GM18868 (cell line): Measurements from ENCODE around the gene DAP.
A peak's percentile ranks its signal among the peaks of the same experiment; 100 is the strongest.

Source experiments
- ATAC-seq: cut with Tn5 transposase; IDR thresholded peaks from one replicate; pipeline ENCODE4 v1.9.1; 2021; ENCODE audit warnings: mild to moderate bottlenecking, moderate library complexity; ENCODE audit not compliant: unreplicated experiment

DAP gene

GRCh38 chr5:10761933-10762775 lies 1.1 kb upstream of the DAP start:
- ATAC-seq = no peak

DNA sequence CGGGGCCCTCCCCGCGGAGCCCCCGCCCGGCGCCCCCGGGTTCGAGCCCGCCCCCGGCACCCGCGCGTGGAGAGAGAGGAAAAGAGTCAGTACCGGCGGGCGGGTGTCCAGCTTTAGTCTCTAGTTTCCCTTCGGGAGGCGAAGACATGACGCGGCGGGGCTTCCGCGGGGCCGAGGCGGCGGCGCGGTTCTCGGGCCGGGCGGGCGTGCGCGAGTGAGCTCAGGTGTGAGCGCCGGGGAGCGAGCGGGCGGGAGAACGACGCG lies 181 bp downstream of the DAP start:
- ATAC-seq = no peak

DNA sequence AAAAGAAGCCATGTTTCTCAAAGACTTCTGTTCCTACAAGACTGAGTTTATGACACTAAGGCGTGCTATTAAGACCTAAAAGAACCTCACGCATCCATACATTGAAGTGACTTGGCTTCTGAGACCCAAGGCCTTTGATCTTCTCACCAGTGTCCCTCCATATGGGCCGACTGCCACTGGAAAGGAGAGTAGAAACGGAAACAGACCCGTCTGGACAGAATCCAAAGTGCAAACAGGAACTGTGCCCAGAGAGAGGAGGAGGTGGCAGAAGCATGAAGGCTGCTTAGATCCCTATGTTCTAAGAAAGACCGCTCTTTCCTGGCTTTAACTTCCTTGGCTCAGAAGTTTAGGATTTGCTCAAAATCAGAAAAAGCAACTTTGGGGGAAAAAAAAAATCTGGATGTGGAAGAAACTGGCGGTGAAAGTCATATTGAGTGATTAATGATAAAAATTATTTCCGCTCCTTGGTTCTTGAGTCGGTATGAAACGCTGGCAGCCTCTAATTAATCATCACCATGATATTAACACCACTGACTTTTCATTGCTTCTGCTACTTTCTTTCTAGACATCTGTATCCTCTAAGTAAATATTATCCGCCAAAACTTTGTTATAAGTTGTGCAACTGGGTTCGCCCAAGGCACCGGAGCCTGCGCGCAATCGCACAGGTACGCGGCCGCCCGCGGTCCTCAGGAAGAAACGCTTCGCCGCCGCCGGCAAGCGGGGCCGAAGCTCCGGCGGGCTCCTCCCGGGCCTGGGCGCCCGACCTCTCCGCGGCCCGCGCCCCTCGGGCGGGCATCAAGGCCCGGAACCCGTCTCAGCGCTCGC lies 726 bp downstream of the DAP start:
- peak; percentile 17 for ATAC-seq

GRCh38 chr5:10759111-10759510 lies 1.9 kb downstream of the DAP start:
- ATAC-seq = no peak

DNA sequence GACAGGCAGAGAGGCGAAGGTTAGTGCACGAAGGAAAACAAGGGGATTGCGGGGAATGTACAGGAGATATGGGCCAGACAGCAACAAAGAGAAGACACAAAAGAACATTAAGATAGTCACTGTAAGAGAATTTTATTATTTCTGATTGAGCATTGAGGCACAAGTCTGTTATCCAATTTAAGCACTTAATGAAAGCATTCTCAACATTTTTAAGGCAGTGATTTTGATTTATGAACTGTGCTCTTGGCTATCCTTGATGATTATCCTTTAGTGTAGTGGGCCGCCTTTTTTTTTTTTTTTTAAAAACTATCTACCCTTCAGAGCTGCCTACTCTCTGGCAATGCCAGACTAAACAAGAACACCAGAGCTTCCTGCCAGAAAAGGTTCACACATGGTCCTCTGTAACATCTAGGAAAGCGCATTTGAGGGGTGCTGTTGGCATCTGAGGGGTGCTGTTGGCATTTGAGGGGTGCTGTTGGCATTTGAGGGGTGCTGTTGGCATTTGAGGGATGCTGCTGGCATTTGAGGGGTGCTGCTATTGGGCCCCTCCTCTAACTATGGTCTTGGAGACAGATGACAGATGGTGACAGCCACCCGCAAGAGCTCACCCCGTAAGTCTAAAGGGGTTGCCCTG lies 3.0 kb downstream of the DAP start:
- no peak for ATAC-seq

DNA sequence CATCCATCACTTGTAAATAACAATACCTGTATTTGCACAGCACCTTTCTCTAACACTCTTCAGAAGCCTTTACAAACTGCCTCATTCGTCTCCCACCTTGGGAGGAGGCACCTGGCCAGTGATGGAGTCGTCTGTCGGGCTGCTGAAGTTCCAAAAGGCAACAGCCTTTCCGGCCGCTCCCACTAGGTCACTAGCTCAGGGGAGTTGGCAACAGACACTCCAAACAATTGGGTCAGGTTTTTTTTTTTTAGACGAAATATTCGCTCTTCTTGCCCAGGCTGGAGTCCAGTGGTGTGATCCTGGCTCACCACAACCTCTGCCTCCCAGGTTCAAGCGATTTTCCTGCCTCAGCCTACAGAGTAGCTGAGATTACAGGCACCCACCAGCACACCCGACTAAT lies 4.0 kb downstream of the DAP start:
- no peak for ATAC-seq

GRCh38 chr5:10756549-10756948 lies 4.5 kb downstream of the DAP start:
- ATAC-seq = peak; percentile 43

- no peak for ATAC-seq
These were observed 7.9 kb downstream of the DAP start for GRCh38 chr5:10753178-10753577.

DNA sequence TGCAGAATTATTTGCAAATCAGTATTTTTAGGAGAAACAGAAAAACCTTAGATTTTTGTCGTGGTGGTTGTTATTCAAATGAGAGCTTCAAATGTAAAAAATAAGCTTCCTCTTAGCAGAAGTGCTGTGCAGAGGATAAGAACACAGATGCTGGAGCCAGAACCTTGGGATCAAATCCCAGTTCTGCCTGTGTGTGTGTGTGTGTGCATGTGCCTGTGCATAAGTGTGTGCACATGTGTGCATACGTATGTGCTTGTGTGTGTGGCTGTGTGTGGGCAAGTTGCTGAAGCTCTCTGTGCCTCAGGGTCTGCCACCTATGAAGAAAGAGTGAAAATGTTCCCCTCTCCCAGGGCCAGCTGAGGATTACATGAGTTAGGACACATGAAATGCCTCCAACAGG lies 8.6 kb downstream of the DAP start:
- no peak for ATAC-seq

DNA sequence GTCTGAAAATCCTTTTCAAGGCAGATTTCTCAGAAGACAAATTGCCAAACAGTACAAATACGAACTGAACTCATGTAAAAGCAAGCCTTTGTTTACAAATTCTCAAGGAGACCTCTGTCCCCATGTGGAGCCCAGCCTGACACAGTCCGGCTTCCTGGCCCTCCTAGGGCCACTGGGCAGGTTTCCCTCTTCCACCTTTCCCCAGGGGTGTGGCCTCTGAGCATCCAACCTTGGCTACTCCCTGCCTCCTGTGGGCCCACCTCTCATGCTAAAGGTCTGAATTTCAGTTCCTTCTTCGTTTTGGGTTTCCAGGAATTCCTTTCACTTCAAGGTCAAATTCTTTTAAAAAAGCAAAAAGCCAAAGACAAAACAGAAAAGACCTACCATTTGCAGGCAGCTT lies 10.1 kb downstream of the DAP start:
- no peak for ATAC-seq

GRCh38 chr5:10747678-10748622 lies 13.1 kb downstream of the DAP start:
- ATAC-seq = no peak

- peak; percentile 59 for ATAC-seq
These were observed 14.3 kb downstream of the DAP start for GRCh38 chr5:10746711-10747110.

DNA sequence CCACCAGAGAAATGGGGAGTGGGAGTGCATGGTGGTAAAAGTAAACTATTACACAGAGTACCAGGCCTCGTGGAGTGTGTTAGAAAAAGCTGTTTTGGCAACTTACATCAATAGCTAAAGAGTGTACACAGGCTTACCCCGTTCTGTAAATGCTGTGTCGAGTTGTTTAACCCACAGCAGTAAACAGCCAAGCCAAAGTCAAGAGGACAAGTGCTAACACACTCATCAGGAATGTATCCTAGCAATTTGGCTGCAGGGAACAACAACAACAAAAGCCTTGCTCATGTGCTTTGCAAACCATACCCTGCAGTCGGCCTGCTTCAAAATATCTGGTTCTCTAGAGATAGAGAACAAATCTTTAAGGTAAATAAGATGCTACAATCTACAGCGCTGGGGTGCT lies 15.9 kb downstream of the DAP start:
- no peak for ATAC-seq

DNA sequence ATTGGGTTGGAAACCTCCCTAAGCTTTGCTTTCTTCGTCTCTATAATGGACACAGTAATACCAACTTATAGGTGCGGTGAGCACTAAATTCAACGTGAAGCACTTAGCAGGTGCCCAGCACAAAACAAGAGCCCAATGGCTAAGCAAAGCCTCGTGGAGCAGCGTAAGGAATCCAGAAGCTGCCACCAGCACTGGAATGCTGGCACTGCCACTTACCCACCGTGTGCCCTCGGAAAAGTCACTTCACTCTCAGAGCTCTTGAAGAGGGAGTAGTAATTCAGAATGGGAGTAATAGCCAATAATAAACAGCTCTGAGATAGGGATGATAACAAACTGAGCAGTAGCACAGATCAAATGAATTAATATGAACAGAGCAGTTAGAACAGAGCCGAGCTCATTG lies 16.4 kb downstream of the DAP start:
- no peak for ATAC-seq

DNA sequence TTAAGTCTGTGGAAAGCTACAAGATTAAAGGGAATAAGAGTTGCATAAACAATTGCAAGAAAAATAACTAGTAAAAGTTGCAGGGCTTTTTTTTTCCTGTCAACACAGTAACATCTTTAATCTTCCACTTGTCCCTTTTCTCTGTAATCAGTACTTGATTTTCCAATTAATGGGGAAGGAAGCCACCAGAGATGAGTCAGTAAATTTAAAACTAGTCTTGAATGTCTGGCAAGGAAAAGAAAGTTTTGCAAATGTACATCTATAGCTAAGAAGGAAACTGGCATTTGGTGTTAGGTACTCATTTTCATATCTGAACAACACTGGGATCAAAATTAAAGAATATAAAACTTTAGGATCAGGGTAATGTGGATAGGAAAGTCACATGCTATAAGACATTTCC lies 17.1 kb downstream of the DAP start:
- ATAC-seq = no peak

DNA sequence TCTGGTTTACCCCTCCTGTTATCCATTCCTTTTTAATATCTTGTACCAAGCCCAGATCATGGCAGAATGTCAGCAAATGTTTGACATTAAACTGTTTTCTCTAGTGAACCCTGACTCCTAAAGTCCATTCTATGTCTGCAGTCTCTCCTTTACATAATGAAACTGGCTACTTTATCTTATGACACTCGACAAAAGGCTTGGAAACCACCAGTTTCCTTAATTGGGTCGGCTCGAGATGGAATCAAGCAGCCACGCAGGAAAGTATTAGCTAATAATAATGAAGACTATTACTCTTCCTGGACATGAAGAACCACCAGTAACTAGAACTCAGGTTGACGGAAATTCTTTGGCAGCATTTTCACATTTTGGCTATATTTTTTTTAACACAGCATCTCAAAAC lies 17.5 kb downstream of the DAP start:
- ATAC-seq = no peak

- no peak for ATAC-seq
These were observed 19.4 kb downstream of the DAP start for GRCh38 chr5:10741661-10742060.

- no peak for ATAC-seq
These were observed 20.6 kb downstream of the DAP start for GRCh38 chr5:10740384-10740783.

DNA sequence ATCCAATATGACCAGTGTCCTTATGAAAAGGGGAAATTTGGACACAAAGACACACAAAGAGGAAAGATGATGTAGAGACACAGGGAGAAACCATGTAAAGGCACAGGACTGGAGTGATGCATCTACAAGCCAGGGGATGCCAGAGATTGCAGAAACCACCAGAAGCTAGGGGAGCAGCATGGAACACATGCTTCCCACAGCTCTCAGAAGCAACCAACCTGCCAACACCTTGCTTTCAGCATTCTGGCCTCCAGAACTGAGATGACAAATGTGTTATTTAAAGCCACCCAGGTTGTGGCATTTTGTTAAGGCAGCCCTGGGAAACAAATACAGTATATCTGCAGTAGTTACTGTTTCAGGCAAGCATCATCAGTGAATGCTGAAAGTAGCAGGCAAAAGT lies 23.2 kb downstream of the DAP start:
- no peak for ATAC-seq

- no peak for ATAC-seq
These were observed 24.2 kb downstream of the DAP start for GRCh38 chr5:10736808-10737207.

GRCh38 chr5:10736354-10736753 lies 24.7 kb downstream of the DAP start:
- ATAC-seq = no peak
